Neuronal stem cell (in vitro differentiated cells): ENCODE measurements around the gene SLIT3.
A peak's percentile ranks its signal among the peaks of the same experiment; 100 is the strongest.

Experiments used
- DNase-seq: peaks from one replicate; pipeline ENCODE4 v3.0.0-alpha.2; 2013; ENCODE audit warnings: low spot score
- H2AFZ ChIP-seq: one replicate; pipeline ENCODE4 v1.6.1; 2013; ENCODE audit warnings: mild to moderate bottlenecking, low read length, inconsistent platforms
- H2AK5ac ChIP-seq: 2 replicates; pipeline ENCODE4 v1.6.1; 2013; ENCODE audit warnings: low read depth, mild to moderate bottlenecking, inconsistent platforms, low read length, moderate library complexity, mixed read lengths
- H2BK120ac ChIP-seq: 2 replicates; pipeline ENCODE4 v1.6.1; 2013; ENCODE audit warnings: low read depth, mild to moderate bottlenecking, inconsistent platforms, low read length, moderate library complexity, mixed read lengths
- H2BK12ac ChIP-seq: one replicate; pipeline ENCODE4 v1.6.1; 2013; ENCODE audit warnings: low read length, inconsistent platforms
- H2BK15ac ChIP-seq: 2 replicates; pipeline ENCODE4 v1.6.1; 2013; ENCODE audit warnings: mild to moderate bottlenecking, low read length, inconsistent platforms, mixed read lengths
- H2BK5ac ChIP-seq: one replicate; pipeline ENCODE4 v1.6.1; 2013; ENCODE audit warnings: inconsistent platforms, mild to moderate bottlenecking, low read length, moderate library complexity
- H3K14ac ChIP-seq: one replicate; pipeline ENCODE4 v1.6.1; 2013; ENCODE audit warnings: low read length, inconsistent platforms
- H3K18ac ChIP-seq: 2 replicates; pipeline ENCODE4 v1.6.1; 2013; ENCODE audit warnings: low read length, inconsistent platforms
- H3K23ac ChIP-seq: 2 replicates; pipeline ENCODE4 v1.6.1; 2013; ENCODE audit warnings: low read depth, mild to moderate bottlenecking, mixed read lengths, low read length, inconsistent platforms; ENCODE audit not compliant: poor library complexity
- H3K27ac ChIP-seq: replicated peaks from 3 replicates; pipeline ENCODE4 v1.5.1; 2013; ENCODE audit warnings: low read length, inconsistent platforms
- H3K27me3 ChIP-seq, 3 experiments: 2 replicates each; pipeline ENCODE4 v1.6.1; 2013; ENCODE audit warnings: low read length in 3 of 3, mild to moderate bottlenecking in 2 of 3, inconsistent platforms in 1 of 3, low read depth in 1 of 3, mixed read lengths in 1 of 3, moderate library complexity in 1 of 3; ENCODE audit not compliant: control insufficient read depth in 3 of 3, insufficient read depth in 3 of 3
- H3K36me3 ChIP-seq, 2 donors: replicated peaks in 1 of 2; 2 replicates each; pipeline ENCODE4 v1.6.1; 2013; ENCODE audit warnings: low read length in 2 of 2; ENCODE audit not compliant: control insufficient read depth in 2 of 2, insufficient read depth in 2 of 2
- H3K4ac ChIP-seq: 2 replicates; pipeline ENCODE4 v1.6.1; 2013; ENCODE audit warnings: inconsistent platforms, mild to moderate bottlenecking, low read length, moderate library complexity
- H3K4me1 ChIP-seq, 2 donors: 1 replicate in 1 of 2; 2 replicates in 1 of 2; pipeline ENCODE4 v1.6.1; 2013; ENCODE audit warnings: low read length in 2 of 2, low read depth in 1 of 2; ENCODE audit not compliant: control insufficient read depth in 2 of 2, insufficient read depth in 1 of 2
- H3K4me2 ChIP-seq: one replicate; pipeline ENCODE4 v1.6.1; 2013; ENCODE audit warnings: mild to moderate bottlenecking, low read length, inconsistent platforms; ENCODE audit not compliant: insufficient read depth, poor library complexity, severe bottlenecking
- H3K4me3 ChIP-seq, 2 donors: 2 replicates each; pipeline ENCODE4 v1.5.1; 2013; ENCODE audit warnings: low read length in 2 of 2, mild to moderate bottlenecking in 2 of 2, inconsistent platforms in 1 of 2, moderate library complexity in 1 of 2
- H3K79me1 ChIP-seq: one replicate; pipeline ENCODE4 v1.6.1; 2013; ENCODE audit warnings: low read depth, mild to moderate bottlenecking, inconsistent platforms, low read length, moderate library complexity
- H3K9ac ChIP-seq: one replicate; pipeline ENCODE4 v1.6.1; 2013; ENCODE audit warnings: mild to moderate bottlenecking, low read depth, low read length, inconsistent platforms; ENCODE audit not compliant: poor library complexity
- H3K9me3 ChIP-seq, 2 donors: replicated peaks in 1 of 2; 2 replicates each; pipeline versions ENCODE3 to v1.6.1; 2013; ENCODE audit warnings: low read length in 2 of 2, mild to moderate bottlenecking in 2 of 2, inconsistent platforms in 1 of 2, low read depth in 1 of 2, mixed read lengths in 1 of 2, moderate library complexity in 1 of 2; ENCODE audit not compliant: control insufficient read depth in 2 of 2, insufficient read depth in 1 of 2
- H4K8ac ChIP-seq: one replicate; pipeline ENCODE4 v1.6.1; 2013; ENCODE audit warnings: low read depth, mild to moderate bottlenecking, inconsistent platforms, low read length, moderate library complexity
- H4K91ac ChIP-seq: one replicate; pipeline ENCODE4 v1.6.1; 2013; ENCODE audit warnings: low read length, low read depth, mild to moderate bottlenecking, inconsistent platforms; ENCODE audit not compliant: poor library complexity
- WGBS, 2 donors: extraction: QIAGEN DNeasy Blood & Tissue Kit; methylation state at CpG; one replicate each; pipeline ENCODE4 v1.1.7; 2013; ENCODE audit warnings: missing lambda C conversion rate in 2 of 2, mixed read lengths in 1 of 2; ENCODE audit not compliant: insufficient read length in 2 of 2, insufficient replicate concordance in 1 of 2; ENCODE audit errors: extremely low coverage in 2 of 2; 5-methylcytosine and 5-hydroxymethylcytosine counted together

SLIT3 gene

DNA sequence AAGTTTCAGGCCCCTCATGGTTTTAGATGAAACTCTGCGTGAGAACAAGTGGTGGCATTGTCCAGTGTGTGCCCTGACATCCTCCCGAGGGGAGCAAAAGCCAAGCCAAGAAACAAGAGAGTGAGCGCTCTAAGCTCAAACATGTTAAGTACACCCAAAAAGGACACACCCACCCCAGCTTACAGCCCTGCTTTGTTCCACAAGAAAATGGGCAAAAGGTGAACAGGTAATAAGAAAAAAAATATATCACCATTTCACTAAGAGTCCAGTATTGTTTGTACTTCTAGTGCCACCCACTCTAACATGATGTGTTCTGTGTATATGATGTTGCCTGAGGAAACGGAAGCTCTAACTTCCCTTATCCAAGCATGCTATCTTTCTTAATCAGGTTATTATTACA is 278.2 kb downstream of the SLIT3 start:
- WGBS, 2 donors, result no CpG with 5 or more reads among the region's 4 CpGs
- H3K27me3 ChIP-seq, result peaks cover 0 to 5% (median 0%) of the 10 kb centered on the region in 3 experiments
- DNase-seq, result no peak
- no peaks in the 10 kb centered on the region for H3K79me1 ChIP-seq
- no peak overlapping the region for H4K8ac ChIP-seq
- no peak overlapping the region for H2BK120ac ChIP-seq
- no peak overlapping the region for H3K4me3 ChIP-seq
- no peak overlapping the region for H3K4me2 ChIP-seq
- H3K18ac ChIP-seq, result no peak overlapping the region
- peaks cover 0 to 2% of the 10 kb centered on the region in 2 donors for H3K9me3 ChIP-seq
- no peak overlapping the region for H2AFZ ChIP-seq
- no peak overlapping the region for H4K91ac ChIP-seq
- no peak overlapping the region for H2BK5ac ChIP-seq
- no peaks in the 10 kb centered on the region for H3K36me3 ChIP-seq
- H2BK15ac ChIP-seq, result no peak overlapping the region
- H3K9ac ChIP-seq, result no peak overlapping the region
- H2AK5ac ChIP-seq, result no peak overlapping the region
- no peak overlapping the region for H2BK12ac ChIP-seq
- H3K27ac ChIP-seq, result no peak overlapping the region
- no peak overlapping the region for H3K4ac ChIP-seq
- H3K14ac ChIP-seq, result no peak overlapping the region
- peaks cover 0 to 5% of the 10 kb centered on the region in 2 donors for H3K4me1 ChIP-seq
- H3K23ac ChIP-seq, result no peak overlapping the region

DNA sequence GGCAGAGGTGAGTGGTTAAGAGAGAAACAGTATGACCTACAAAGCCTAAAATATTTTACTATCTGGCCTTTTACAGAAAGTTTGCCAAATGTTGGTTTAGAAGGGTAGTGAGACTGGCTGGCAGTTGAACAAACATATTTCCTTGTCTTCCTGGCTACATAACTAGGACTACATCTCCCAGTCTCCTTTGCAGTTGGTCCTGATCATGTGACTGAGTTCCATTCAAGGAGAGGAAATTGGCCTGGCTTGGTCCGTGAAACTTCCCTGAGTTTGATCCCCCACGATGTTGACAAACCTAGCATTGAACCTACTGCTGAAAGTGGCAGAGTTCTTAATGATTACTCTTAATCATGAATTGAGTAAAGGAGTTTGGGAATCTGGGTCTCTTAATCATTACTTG is 280.8 kb downstream of the SLIT3 start:
- Histone ChIP-seq H3K4me1 (peaks cover 0 to 2% of the 10 kb centered on the region in 2 donors), H3K9ac (no peak overlapping the region), H3K79me1 (no peaks in the 10 kb centered on the region), H2BK5ac (no peak overlapping the region), H3K18ac (no peak overlapping the region), H4K8ac (no peak overlapping the region), H3K4me3 (peak overlapping the region in 1 of 2 donors; percentile 28), H2BK120ac (no peak overlapping the region), H3K23ac (no peak overlapping the region), H3K27me3 (peaks cover 0 to 5% (median 0%) of the 10 kb centered on the region in 3 experiments), H3K4ac (no peak overlapping the region), H2BK12ac (no peak overlapping the region), H2AFZ (peak overlapping the region; percentile 89), H4K91ac (no peak overlapping the region), H3K36me3 (no peaks in the 10 kb centered on the region), H2BK15ac (no peak overlapping the region), H3K9me3 (peaks cover 0 to 2% of the 10 kb centered on the region in 2 donors), H3K4me2 (peak overlapping the region; percentile 35), H3K14ac (no peak overlapping the region), H2AK5ac (no peak overlapping the region), H3K27ac (no peak overlapping the region)
- WGBS, 2 donors, result no CpG with 5 or more reads among the region's 2 CpGs
- no peak for DNase-seq

DNA sequence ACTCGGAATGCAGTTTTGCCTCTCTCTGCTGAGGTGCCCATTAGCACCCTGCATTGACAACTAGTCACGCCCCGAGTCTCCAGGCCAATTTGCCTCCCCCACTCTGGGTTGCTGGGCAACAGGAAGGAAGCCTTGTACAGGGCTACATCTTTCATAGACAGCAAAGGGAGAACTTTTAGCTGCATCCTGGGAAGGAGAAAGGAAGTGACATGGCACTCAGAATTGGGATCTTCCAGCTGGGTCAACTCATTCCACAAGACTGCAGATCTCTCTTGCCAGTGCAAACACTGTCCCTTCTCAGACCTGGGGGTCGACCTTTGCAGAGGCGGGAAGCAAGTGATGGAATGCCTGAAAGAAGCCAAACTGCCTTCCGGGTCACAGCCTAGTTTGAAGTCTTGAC is 282.0 kb downstream of the SLIT3 start:
- WGBS, 2 donors, result no CpG with 5 or more reads among the region's 6 CpGs

DNA sequence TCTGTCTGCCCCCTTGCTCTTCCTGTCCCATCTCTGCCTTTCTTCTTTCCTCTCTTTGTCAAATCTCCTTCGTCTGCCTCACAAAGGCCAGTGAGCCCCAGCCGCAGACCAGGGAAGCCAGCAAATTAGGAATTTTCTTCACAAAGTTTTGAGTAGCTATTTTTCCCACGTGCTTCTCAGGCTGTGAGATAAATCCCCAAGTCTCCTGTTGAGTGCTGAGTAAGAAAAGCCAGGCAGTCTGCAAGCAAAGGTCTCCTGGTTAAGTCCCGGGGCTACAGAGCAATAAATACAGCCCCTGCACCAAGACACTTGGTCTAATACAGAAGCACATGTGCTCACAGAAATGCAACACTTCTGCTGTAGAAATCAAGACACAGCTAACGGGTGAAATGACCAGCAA is 284.9 kb downstream of the SLIT3 start:
- Histone ChIP-seq H3K4me1 (peaks cover 0 to 17% of the 10 kb centered on the region in 2 donors), H2AK5ac (no peak overlapping the region), H2BK120ac (no peak overlapping the region), H3K27me3 (peaks cover 0 to 8% (median 0%) of the 10 kb centered on the region in 3 experiments), H2BK15ac (no peak overlapping the region), H3K79me1 (no peaks in the 10 kb centered on the region), H3K9ac (no peak overlapping the region), H3K18ac (no peak overlapping the region), H4K8ac (no peak overlapping the region), H3K36me3 (peaks cover 0 to 2% of the 10 kb centered on the region in 2 donors), H2BK12ac (no peak overlapping the region), H2BK5ac (no peak overlapping the region), H3K4me3 (no peak overlapping the region), H3K9me3 (no peaks in the 10 kb centered on the region), H3K23ac (no peak overlapping the region), H2AFZ (no peak overlapping the region), H3K4ac (no peak overlapping the region), H4K91ac (no peak overlapping the region), H3K14ac (no peak overlapping the region), H3K4me2 (no peak overlapping the region), H3K27ac (no peak overlapping the region)
- WGBS, 2 donors, result no CpG with 5 or more reads among the region's 5 CpGs
- no peak for DNase-seq

More for the DNA sequence above, 282.0 kb downstream of the SLIT3 start:
- Histone ChIP-seq H3K27me3 (peaks cover 0 to 5% (median 0%) of the 10 kb centered on the region in 3 experiments), H2BK120ac (no peak overlapping the region), H3K4ac (no peak overlapping the region), H3K14ac (no peak overlapping the region), H3K4me1 (peaks cover 0 to 3% of the 10 kb centered on the region in 2 donors), H2BK12ac (no peak overlapping the region), H3K27ac (no peak overlapping the region), H3K79me1 (no peaks in the 10 kb centered on the region), H2BK15ac (no peak overlapping the region), H3K23ac (no peak overlapping the region), H3K4me3 (no peak overlapping the region), H3K36me3 (no peaks in the 10 kb centered on the region), H3K9me3 (no peaks in the 10 kb centered on the region), H4K91ac (no peak overlapping the region), H3K4me2 (no peak overlapping the region), H4K8ac (no peak overlapping the region), H2AFZ (no peak overlapping the region), H3K9ac (no peak overlapping the region), H2AK5ac (peak overlapping the region; percentile 16), H2BK5ac (no peak overlapping the region), H3K18ac (no peak overlapping the region)
- DNase-seq, result no peak
